Eye (tissue), 1 donor: ENCODE measurements around the gene AP2A2.

Source experiments
- DNase-seq: peaks from one replicate; pipeline ENCODE4 v3.0.0-alpha.2; 2015

The AP2A2 gene

DNA sequence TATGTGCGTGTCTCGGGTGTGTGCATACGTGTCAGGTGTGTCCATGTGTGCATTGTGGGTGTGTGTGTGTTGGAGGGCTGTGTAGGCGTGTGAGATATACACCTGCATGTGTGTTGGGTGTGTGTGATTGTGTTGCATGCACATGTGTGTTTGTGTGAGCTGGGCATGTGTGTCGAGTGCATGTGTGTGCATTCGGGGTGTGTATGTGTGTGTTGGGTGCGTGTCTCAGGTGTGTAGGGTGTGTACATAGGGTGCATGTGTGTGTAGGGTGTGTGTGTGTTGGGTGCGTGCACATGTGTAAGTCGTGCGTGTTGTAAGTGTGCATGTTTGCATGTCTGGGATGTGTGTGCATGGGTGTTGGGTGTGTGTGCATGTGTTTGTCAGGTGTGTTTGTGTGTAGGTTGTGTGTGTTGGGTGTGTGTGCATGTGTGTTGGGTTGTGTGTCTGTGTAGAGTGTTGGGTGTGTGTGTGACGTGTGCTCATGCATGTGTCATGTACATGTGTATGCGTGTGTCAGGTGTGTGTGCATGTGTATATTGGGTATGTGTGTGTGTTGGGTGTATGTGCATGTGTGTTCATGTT, 106.7 kb downstream of the AP2A2 start:
- no peak for DNase-seq

DNA sequence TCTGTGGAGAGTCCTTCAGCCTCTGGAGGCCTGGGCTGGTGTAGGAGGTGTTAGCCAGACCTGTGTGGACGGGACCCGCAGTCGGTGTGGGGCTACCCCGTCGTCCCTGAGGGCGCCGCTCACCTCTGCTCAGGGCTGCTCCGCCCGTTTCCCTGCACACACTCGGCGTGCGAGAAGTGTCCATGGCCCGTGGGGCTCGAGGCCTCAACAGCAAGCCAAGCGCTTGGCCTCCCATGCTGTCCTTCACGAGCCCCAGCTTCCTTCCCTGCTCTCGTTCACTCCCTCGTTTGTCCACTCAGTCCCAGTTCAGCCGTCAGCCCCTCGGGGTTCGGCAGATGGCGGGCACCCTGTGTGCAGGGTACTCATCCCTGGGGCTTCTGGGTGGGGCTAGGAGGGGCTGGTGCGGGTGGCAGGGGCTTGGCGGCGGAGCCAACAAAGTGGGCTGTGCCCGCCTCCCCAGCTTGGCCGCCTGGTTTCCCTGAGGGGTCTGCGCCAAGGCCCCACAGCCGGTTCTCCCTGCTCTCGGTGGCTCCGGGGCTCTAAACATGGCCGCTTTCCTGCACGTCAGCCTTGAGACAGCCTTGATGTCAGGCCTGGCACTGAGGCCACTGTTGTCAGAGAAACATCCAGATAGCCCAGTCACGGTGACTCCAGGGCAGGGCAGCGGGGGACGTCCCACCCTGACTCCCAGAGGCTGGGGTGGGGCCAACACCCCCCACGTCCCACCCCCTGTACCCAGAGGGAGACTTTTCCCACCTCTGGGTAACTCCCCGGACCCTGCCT, 107.5 kb downstream of the AP2A2 start:
- no peak for DNase-seq

GRCh38 chr11:1034001-1034400, 108.3 kb downstream of the AP2A2 start:
- no peak for DNase-seq

GRCh38 chr11:1034456-1035295, 109.0 kb downstream of the AP2A2 start:
- no peak for DNase-seq

DNA sequence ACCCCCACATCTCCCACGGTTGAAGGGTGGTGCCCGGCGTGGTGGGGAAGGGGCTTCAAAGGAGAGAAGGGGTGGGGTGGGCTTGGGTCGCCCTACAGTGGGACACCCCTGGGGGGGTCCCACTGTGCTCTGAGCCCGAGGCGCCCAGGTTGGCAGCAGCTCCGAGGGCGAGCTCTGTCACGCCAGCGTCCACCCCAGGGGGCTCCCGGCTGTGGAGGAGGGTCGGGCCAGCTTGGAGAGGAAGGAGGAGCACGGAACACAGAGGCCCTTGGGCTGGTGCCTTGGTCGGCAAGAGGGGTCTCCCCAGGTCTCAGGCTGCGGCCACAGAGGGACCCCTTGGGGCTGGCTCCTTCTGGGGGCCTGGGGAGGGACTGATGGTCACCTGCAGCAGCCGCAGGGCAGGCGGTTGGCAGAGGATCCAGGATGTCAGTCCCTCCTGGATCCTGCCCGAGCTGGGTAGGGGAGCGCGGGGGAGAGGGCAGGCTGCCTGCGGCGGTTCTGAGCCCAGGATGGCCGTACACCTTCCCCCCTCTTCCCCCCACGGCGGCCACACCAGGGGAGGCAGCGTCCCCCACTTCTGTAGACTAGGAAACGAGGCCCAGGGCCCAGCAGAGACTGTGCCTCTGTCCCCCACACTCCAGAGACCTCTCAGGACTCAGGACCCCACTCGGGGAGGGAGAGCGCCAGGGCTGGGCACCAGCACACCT, 110.1 kb downstream of the AP2A2 start:
- no peak for DNase-seq

- DNase-seq = no peak
Observed at GRCh38 chr11:1036303-1036923, 110.7 kb downstream of the AP2A2 start, which contains the start of gene MUC6. TSS of gene MUC6 (minus strand) at chr11:1036718. CDS start at chr11:1036655, 63 bp downstream.

DNA sequence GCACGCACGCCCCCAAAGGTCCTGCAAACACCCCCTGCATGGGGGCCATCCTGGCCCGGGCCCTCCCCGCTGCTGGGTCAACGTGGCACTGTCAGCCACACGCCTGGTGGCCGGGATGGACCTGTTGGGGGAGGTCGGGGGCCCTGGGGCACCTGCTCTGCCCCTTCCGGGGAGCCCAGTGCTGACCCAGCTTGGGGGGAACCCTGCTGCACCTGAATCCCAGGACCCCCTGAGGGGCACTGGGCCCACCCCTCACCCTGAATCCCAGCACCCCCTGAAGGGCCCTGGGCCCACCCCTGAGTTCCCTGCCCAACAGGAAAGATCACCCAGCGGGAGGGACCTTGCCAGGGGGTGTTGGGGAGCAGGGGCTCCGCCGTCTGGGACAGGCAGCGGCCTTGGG, 111.3 kb downstream of the AP2A2 start:
- no peak for DNase-seq

DNA sequence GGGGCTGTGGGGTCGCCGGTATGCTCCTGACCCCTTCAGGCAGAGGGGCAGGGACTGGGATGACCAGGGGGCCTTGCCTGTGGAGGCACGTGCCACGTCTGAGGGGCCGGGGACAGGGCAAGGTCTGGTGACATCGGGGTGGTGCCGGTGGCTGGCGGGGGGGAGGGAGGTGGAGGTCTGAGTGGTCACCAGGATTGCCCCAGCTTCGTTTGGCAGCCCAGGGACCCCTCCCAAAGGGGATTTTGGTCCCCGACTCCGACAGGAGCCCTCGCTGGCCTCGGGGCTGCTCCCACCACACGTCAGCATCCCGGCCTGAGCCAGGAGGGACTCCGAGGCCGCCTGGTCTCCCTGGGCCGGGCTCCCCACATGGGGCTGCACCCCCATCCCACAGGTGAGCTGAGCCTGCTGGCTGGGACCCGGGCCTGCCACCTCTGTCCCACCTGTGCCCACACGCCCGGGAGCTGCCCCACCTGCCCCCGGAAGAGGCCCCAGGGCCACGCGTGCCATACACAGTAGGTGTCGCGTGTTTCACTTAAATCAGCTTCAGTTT, 111.9 kb downstream of the AP2A2 start:
- no peak for DNase-seq

- no peak for DNase-seq
Observed at GRCh38 chr11:1038361-1038760, 112.7 kb downstream of the AP2A2 start.

DNA sequence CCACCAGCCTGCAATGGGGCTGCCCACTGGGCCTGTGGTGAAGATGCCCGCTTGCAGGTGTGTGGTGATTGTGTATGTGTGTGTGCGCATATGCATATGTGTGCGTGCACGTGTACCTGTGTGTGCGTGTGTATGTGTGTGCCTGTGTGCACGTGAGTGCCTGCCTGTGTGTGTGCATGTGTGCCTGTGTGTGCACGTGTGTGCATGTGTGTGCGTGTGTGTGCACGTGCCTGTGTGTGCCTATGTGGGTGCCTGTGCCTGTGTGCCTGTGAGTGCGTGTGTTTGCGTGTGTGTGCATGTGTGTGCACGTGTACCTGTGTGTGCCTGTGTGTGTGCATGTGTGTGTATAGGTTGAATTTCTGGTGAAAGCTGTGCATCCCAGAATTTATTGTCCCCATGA, 113.3 kb downstream of the AP2A2 start:
- no peak for DNase-seq

GRCh38 chr11:1039481-1040427, 114.1 kb downstream of the AP2A2 start:
- no peak for DNase-seq

GRCh38 chr11:1040428-1041148, 114.9 kb downstream of the AP2A2 start:
- no peak for DNase-seq

GRCh38 chr11:1041149-1041467, 115.4 kb downstream of the AP2A2 start:
- no peak for DNase-seq

- no peak for DNase-seq
Observed at GRCh38 chr11:1041471-1041870, 115.8 kb downstream of the AP2A2 start.

DNA sequence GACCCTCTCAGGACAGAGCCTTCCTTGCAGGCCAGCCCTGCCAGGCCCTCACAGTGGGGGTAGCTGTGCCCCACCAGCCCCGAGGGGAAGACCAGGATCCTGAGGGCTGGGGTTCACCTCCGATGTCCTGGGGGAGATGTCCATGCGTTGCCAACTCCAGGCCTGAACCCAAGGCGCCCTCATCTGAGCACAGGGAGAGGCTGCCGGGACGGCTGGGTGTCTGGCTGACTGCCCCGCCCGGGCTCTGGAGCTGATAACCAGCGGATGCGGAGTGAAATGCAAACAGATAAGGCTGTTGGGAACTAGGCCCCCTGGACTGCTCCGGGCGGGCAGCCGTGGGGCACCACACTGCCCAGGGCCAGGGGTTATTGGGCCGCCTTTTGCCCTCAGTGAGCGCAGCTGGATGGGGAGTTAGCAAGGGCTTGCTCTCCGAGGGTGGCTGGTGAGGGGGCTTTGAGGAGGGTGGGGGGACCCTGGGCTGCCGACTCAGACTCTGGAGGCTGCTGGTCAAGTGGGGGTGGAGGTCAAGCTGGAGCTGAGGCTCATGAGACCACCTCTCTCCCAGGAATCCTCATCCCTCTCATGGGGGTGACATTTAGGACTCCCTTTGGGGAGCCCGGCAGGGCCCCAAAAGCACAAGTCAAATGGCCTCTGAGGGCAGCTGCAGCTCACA, 116.4 kb downstream of the AP2A2 start:
- no peak for DNase-seq

DNA sequence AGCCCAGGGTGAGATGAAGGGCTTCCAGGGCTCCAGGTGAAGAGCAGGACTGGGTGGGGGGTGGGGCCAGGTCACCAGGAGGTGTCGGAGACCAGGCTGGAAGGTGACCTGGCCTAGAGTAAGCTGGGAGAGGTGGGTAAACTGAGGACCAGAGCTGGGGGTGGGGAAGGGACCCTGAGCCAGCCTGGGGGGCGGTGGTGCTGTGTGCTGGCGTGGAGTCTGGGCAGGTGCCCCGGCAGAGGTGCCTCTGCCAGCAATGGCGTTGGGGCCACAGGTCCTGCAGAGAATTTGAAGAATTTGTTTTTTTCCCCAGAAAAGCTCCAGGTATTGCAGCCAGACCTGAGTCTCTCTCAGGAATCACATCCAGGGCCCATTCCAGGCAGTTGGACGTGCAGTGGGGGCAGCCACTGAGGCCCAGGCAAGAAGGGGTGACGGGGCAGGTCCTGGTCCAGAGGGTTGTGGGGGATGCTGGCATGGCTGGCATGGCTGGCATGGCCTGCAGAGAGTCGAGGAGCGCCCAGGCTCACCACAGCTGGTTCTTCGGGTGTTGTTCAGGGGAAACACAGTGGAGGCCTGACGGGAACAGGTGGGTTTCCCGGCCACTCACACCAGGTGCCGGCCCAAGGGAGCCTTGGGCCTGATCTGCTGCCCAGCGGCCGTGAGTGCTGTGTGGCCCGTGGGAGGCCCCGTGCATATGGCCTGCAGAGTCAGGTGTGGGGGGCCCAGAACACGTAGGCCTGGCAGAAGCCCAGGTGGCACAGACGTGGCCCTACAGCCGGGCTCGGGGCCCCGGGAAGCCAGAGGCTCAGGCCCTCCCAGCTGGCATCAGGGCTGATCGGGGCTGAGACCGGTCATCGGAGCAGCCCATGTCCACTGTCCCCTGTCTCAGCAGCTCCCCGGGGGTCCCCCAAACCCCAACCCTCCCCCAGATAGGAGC, 117.2 kb downstream of the AP2A2 start:
- DNase-seq = no peak

- DNase-seq = no peak
Observed at GRCh38 chr11:1043563-1044096, 118.0 kb downstream of the AP2A2 start.

DNA sequence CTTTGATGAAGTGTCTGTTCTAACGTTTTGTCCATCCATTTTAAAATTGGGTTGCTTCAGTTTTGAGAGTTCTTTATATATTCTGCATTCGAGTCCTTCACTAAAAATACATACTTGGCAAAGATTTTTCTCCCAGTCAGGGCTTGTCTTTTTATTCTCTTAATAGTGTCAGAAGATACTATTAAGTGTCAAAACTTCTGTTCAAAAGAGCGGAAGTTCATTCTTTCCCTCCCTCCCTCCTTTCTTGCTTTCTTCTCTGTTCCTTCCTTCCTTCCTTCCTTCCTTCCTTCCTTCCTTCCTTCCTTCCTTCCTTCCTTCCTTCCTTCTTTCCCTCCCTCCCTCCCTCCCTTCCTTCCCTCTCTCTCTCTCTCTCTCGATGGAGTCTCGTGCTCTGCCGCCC, 118.5 kb downstream of the AP2A2 start:
- DNase-seq = no peak
